Stomach smooth muscle (tissue), 2 donors: ENCODE measurements around the gene GPR158.

Experiments
- H3K27ac ChIP-seq: one replicate; pipeline ENCODE4 v1.7.0; 2013; ENCODE audit warnings: mild to moderate bottlenecking, low read length, inconsistent platforms
- H3K27me3 ChIP-seq, 2 donors: one replicate each; pipeline ENCODE4 v1.7.0; 2013; ENCODE audit warnings: low read length in 2 of 2; ENCODE audit not compliant: insufficient read depth in 2 of 2, control insufficient read depth in 1 of 2
- H3K36me3 ChIP-seq, 2 donors: one replicate each; pipeline ENCODE4 v1.7.0; 2013; ENCODE audit warnings: low read length in 2 of 2; ENCODE audit not compliant: control insufficient read depth in 2 of 2, insufficient read depth in 2 of 2
- H3K4me1 ChIP-seq: one replicate; pipeline ENCODE4 v1.7.0; 2013; ENCODE audit warnings: low read length; ENCODE audit not compliant: control insufficient read depth, insufficient read depth
- H3K4me3 ChIP-seq, 2 donors: one replicate each; pipeline ENCODE4 v1.7.0; 2013; ENCODE audit warnings: low read length in 2 of 2
- H3K9ac ChIP-seq, 2 donors: one replicate each; pipeline ENCODE4 v1.7.0; 2013; ENCODE audit warnings: low read length in 2 of 2, mild to moderate bottlenecking in 1 of 2
- H3K9me3 ChIP-seq, 2 donors: one replicate each; pipeline ENCODE4 v1.7.0; 2013; ENCODE audit warnings: low read length in 2 of 2; ENCODE audit not compliant: control insufficient read depth in 2 of 2
- donor health status: healthy.
- donor health status: Pancreatic carcinoma.

The GPR158 gene

GRCh38 chr10:25175527-25176420 lies 973 bp downstream of the GPR158 start:
- Histone ChIP-seq H3K36me3 (no peaks in the 10 kb centered on the region), H3K9ac (no peak overlapping the region), H3K27me3 (peaks cover 36 to 45% of the 10 kb centered on the region in 2 donors), H3K4me3 (peak overlapping the region; percentile 67 to 77), H3K9me3 (no peaks in the 10 kb centered on the region), H3K27ac (no peak overlapping the region), H3K4me1 (peaks cover 18% of the 10 kb centered on the region)

- no peak overlapping the region for H3K27ac ChIP-seq
- H3K9ac ChIP-seq, result no peak overlapping the region
- no peaks in the 10 kb centered on the region for H3K36me3 ChIP-seq
- peaks cover 36 to 45% of the 10 kb centered on the region in 2 donors for H3K27me3 ChIP-seq
- H3K4me3 ChIP-seq, result no peak overlapping the region
- no peaks in the 10 kb centered on the region for H3K9me3 ChIP-seq
- peaks cover 18% of the 10 kb centered on the region for H3K4me1 ChIP-seq
These were observed 1.7 kb downstream of the GPR158 start for GRCh38 chr10:25176421-25176968.

- peaks cover 18% of the 10 kb centered on the region for H3K4me1 ChIP-seq
- H3K9me3 ChIP-seq, result no peaks in the 10 kb centered on the region
- no peak overlapping the region for H3K27ac ChIP-seq
- H3K36me3 ChIP-seq, result no peaks in the 10 kb centered on the region
- no peak overlapping the region for H3K4me3 ChIP-seq
- no peak overlapping the region for H3K9ac ChIP-seq
- H3K27me3 ChIP-seq, result peaks cover 36 to 45% of the 10 kb centered on the region in 2 donors
These were observed 2.4 kb downstream of the GPR158 start for GRCh38 chr10:25177093-25177753.

- Histone ChIP-seq H3K9ac (no peak overlapping the region), H3K9me3 (no peaks in the 10 kb centered on the region), H3K36me3 (no peaks in the 10 kb centered on the region), H3K27me3 (peaks cover 36 to 45% of the 10 kb centered on the region in 2 donors), H3K27ac (no peak overlapping the region), H3K4me1 (peaks cover 18% of the 10 kb centered on the region), H3K4me3 (no peak overlapping the region)
These were observed 2.9 kb downstream of the GPR158 start for GRCh38 chr10:25177754-25178135.

GRCh38 chr10:25178411-25178810 lies 3.6 kb downstream of the GPR158 start:
- no peak overlapping the region for H3K9ac ChIP-seq
- no peak overlapping the region for H3K4me3 ChIP-seq
- no peak overlapping the region for H3K27ac ChIP-seq
- H3K4me1 ChIP-seq, result peaks cover 18% of the 10 kb centered on the region
- H3K36me3 ChIP-seq, result no peaks in the 10 kb centered on the region
- H3K27me3 ChIP-seq, result peaks cover 36 to 42% of the 10 kb centered on the region in 2 donors
- no peaks in the 10 kb centered on the region for H3K9me3 ChIP-seq

- Histone ChIP-seq H3K9me3 (no peaks in the 10 kb centered on the region), H3K4me3 (no peak overlapping the region), H3K36me3 (no peaks in the 10 kb centered on the region), H3K27ac (no peak overlapping the region), H3K9ac (no peak overlapping the region), H3K4me1 (peaks cover 3% of the 10 kb centered on the region), H3K27me3 (peaks cover 28 to 34% of the 10 kb centered on the region in 2 donors)
These were observed 6.0 kb downstream of the GPR158 start for GRCh38 chr10:25180801-25181200.

GRCh38 chr10:25182636-25183035 lies 7.8 kb downstream of the GPR158 start:
- Histone ChIP-seq H3K9ac (no peak overlapping the region), H3K4me3 (no peak overlapping the region), H3K27ac (no peak overlapping the region), H3K36me3 (no peaks in the 10 kb centered on the region), H3K9me3 (no peaks in the 10 kb centered on the region), H3K4me1 (no peaks in the 10 kb centered on the region), H3K27me3 (peaks cover 10 to 16% of the 10 kb centered on the region in 2 donors)

- Histone ChIP-seq H3K9ac (no peak overlapping the region), H3K27me3 (no peaks in the 10 kb centered on the region), H3K4me1 (no peaks in the 10 kb centered on the region), H3K27ac (no peak overlapping the region), H3K9me3 (peaks cover 0 to 2% of the 10 kb centered on the region in 2 donors), H3K36me3 (no peaks in the 10 kb centered on the region), H3K4me3 (no peak overlapping the region)
These were observed 16.5 kb downstream of the GPR158 start for GRCh38 chr10:25191162-25191895.

GRCh38 chr10:25198151-25198550 lies 23.4 kb downstream of the GPR158 start:
- no peak overlapping the region for H3K9ac ChIP-seq
- peaks cover 0 to 2% of the 10 kb centered on the region in 2 donors for H3K9me3 ChIP-seq
- H3K27me3 ChIP-seq, result no peaks in the 10 kb centered on the region
- H3K27ac ChIP-seq, result no peak overlapping the region
- no peaks in the 10 kb centered on the region for H3K4me1 ChIP-seq
- no peak overlapping the region for H3K4me3 ChIP-seq
- H3K36me3 ChIP-seq, result no peaks in the 10 kb centered on the region

GRCh38 chr10:25206693-25207414 lies 32.1 kb downstream of the GPR158 start:
- Histone ChIP-seq H3K4me3 (no peak overlapping the region), H3K27me3 (peaks cover 0 to 2% of the 10 kb centered on the region in 2 donors), H3K27ac (no peak overlapping the region), H3K4me1 (no peaks in the 10 kb centered on the region), H3K36me3 (no peaks in the 10 kb centered on the region), H3K9me3 (no peaks in the 10 kb centered on the region), H3K9ac (no peak overlapping the region)
